Measurements from ENCODE around the gene CHD6. TPM values are rescaled to one million over a fixed set of nuclear protein-coding genes. Genes with fewer than 3 reads are reported as not detected.

CHD6 gene
- polyA plus RNA-seq, 1 donor (not counting 4 experiments of a cell fraction or from before 2014, with no cell fraction given) = 6.8 TPM

GRCh38 chr20:41418031-41418430 is 200.1 kb downstream of the CHD6 start:
- Histone ChIP-seq H2AFZ (ENCODE audit: control insufficient read depth, low read length) (no peak overlapping the region), H3K4me2 (ENCODE audit: control insufficient read depth, extremely low read depth, insufficient read depth, low read depth, low read length) (no peak overlapping the region), H3K79me2 (ENCODE audit: control insufficient read depth, insufficient read depth, low read length) (no peaks in the 10 kb centered on the region), H3K9me1 (ENCODE audit: control insufficient read depth, extremely low read depth, insufficient read depth, low read length) (no peaks in the 10 kb centered on the region), H3K4me1 (ENCODE audit: control insufficient read depth, extremely low read depth, insufficient read depth, low read length) (no peaks in the 10 kb centered on the region), H3K27me3 (ENCODE audit: control insufficient read depth, extremely low read depth, insufficient read depth, low read length) (no peaks in the 10 kb centered on the region), H4K20me1 (ENCODE audit: control insufficient read depth, extremely low read depth, insufficient read depth, low read length) (no peaks in the 10 kb centered on the region), H3K36me3 (ENCODE audit: control insufficient read depth in 2 of 2, extremely low read depth in 1 of 2, insufficient read depth in 2 of 2, low read length in 2 of 2) (peaks cover 13 to 22% of the 10 kb centered on the region in 2 experiments), H3K27ac (ENCODE audit: control insufficient read depth, insufficient read depth, low read length) (no peak overlapping the region), H3K9me3 (ENCODE audit: control insufficient read depth, low read depth, low read length) (no peaks in the 10 kb centered on the region), H3K9ac (ENCODE audit: control insufficient read depth, extremely low read depth, insufficient read depth, low read length) (no peak overlapping the region), H3K4me3 (ENCODE audit: control insufficient read depth in 2 of 3, extremely low read depth in 1 of 3, insufficient read depth in 2 of 3, low read depth in 1 of 3, low read length in 3 of 3) (no peak overlapping the region)
- no peak for FAIRE-seq
- DNase-seq (ENCODE audit: low read depth, low spot score) = no peak
- dilution Hi-C loops (cut with MboI; ENCODE audit: extremely low pct_ligation_motif_present, low sequenced_read_pairs) = no loop called here
- no peak for TF ChIP-seq EZH2 (IDR thresholded peaks at IDR 0.05; ENCODE audit: low read length)
- TF ChIP-seq, protein P1, sequence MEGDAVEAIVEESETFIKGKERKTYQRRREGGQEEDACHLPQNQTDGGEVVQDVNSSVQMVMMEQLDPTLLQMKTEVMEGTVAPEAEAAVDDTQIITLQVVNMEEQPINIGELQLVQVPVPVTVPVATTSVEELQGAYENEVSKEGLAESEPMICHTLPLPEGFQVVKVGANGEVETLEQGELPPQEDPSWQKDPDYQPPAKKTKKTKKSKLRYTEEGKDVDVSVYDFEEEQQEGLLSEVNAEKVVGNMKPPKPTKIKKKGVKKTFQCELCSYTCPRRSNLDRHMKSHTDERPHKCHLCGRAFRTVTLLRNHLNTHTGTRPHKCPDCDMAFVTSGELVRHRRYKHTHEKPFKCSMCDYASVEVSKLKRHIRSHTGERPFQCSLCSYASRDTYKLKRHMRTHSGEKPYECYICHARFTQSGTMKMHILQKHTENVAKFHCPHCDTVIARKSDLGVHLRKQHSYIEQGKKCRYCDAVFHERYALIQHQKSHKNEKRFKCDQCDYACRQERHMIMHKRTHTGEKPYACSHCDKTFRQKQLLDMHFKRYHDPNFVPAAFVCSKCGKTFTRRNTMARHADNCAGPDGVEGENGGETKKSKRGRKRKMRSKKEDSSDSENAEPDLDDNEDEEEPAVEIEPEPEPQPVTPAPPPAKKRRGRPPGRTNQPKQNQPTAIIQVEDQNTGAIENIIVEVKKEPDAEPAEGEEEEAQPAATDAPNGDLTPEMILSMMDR (optimal IDR thresholded peaks at IDR 0.05 in 1 of 3, IDR thresholded peaks at IDR 0.05 in 1 of 3, conservative IDR thresholded peaks at IDR 0.05 in 1 of 3; ENCODE audit: extremely low read depth in 1 of 3, insufficient read depth in 2 of 3, low read length in 3 of 3) = no peak

GRCh38 chr20:41415191-41415590 is 203.0 kb downstream of the CHD6 start:
- Histone ChIP-seq H3K27me3 (ENCODE audit: control insufficient read depth, extremely low read depth, insufficient read depth, low read length) (no peaks in the 10 kb centered on the region), H4K20me1 (ENCODE audit: control insufficient read depth, extremely low read depth, insufficient read depth, low read length) (no peaks in the 10 kb centered on the region), H3K36me3 (ENCODE audit: control insufficient read depth in 2 of 2, extremely low read depth in 1 of 2, insufficient read depth in 2 of 2, low read length in 2 of 2) (peaks cover 9 to 19% of the 10 kb centered on the region in 2 experiments), H3K4me2 (ENCODE audit: control insufficient read depth, extremely low read depth, insufficient read depth, low read depth, low read length) (no peak overlapping the region), H3K9me1 (ENCODE audit: control insufficient read depth, extremely low read depth, insufficient read depth, low read length) (no peaks in the 10 kb centered on the region), H3K79me2 (ENCODE audit: control insufficient read depth, insufficient read depth, low read length) (no peaks in the 10 kb centered on the region), H3K4me3 (ENCODE audit: control insufficient read depth in 2 of 3, extremely low read depth in 1 of 3, insufficient read depth in 2 of 3, low read depth in 1 of 3, low read length in 3 of 3) (no peak overlapping the region), H2AFZ (ENCODE audit: control insufficient read depth, low read length) (no peak overlapping the region), H3K4me1 (ENCODE audit: control insufficient read depth, extremely low read depth, insufficient read depth, low read length) (no peaks in the 10 kb centered on the region), H3K9ac (ENCODE audit: control insufficient read depth, extremely low read depth, insufficient read depth, low read length) (no peak overlapping the region), H3K27ac (ENCODE audit: control insufficient read depth, insufficient read depth, low read length) (no peak overlapping the region), H3K9me3 (ENCODE audit: control insufficient read depth, low read depth, low read length) (no peaks in the 10 kb centered on the region)
- DNase-seq (ENCODE audit: low read depth, low spot score) = no peak
- dilution Hi-C loops (cut with MboI; ENCODE audit: extremely low pct_ligation_motif_present, low sequenced_read_pairs) = no loop called here
- FAIRE-seq = no peak
- TF ChIP-seq, protein P1 (optimal IDR thresholded peaks at IDR 0.05 in 1 of 3, IDR thresholded peaks at IDR 0.05 in 1 of 3, conservative IDR thresholded peaks at IDR 0.05 in 1 of 3; ENCODE audit: extremely low read depth in 1 of 3, insufficient read depth in 2 of 3, low read length in 3 of 3) = no peak
- TF ChIP-seq EZH2 (IDR thresholded peaks at IDR 0.05; ENCODE audit: low read length) = no peak

All from keratinocyte (primary cell).